HG03159 (cell line): ENCODE data around the gene MTARC1.
A peak's percentile ranks its signal among the peaks of the same experiment; 100 is the strongest.

Source experiments
- ATAC-seq: cut with Tn5 transposase; IDR thresholded peaks from one replicate; pipeline ENCODE4 v1.9.1; 2021; ENCODE audit warnings: mild to moderate bottlenecking, moderate library complexity; ENCODE audit not compliant: unreplicated experiment

MTARC1 gene

GRCh38 chr1:220803401-220804201, 16.9 kb downstream of the MTARC1 start:
- peak; percentile 60 for ATAC-seq

- no peak for ATAC-seq
These were observed 17.5 kb downstream of the MTARC1 start for GRCh38 chr1:220804202-220804586.

GRCh38 chr1:220806408-220806807, 19.7 kb downstream of the MTARC1 start:
- ATAC-seq, result no peak

GRCh38 chr1:220807726-220808125, 21.0 kb downstream of the MTARC1 start:
- ATAC-seq, result no peak

- ATAC-seq, result no peak
These were observed 21.9 kb downstream of the MTARC1 start for GRCh38 chr1:220808345-220809186.

GRCh38 chr1:220809187-220809550, 22.5 kb downstream of the MTARC1 start:
- ATAC-seq, result no peak

GRCh38 chr1:220809704-220810103, 23.0 kb downstream of the MTARC1 start:
- no peak for ATAC-seq

GRCh38 chr1:220810179-220810653, 23.5 kb downstream of the MTARC1 start:
- peak; percentile 94 for ATAC-seq

GRCh38 chr1:220810963-220811362, 24.2 kb downstream of the MTARC1 start:
- no peak for ATAC-seq

GRCh38 chr1:220811695-220812094, 25.0 kb downstream of the MTARC1 start:
- no peak for ATAC-seq

- no peak for ATAC-seq
These were observed 25.6 kb downstream of the MTARC1 start for GRCh38 chr1:220812308-220812707.

- no peak for ATAC-seq
These were observed 26.3 kb downstream of the MTARC1 start for GRCh38 chr1:220813013-220813412.

GRCh38 chr1:220815409-220815808, 28.7 kb downstream of the MTARC1 start:
- ATAC-seq, result no peak

- no peak for ATAC-seq
These were observed 31.2 kb downstream of the MTARC1 start for GRCh38 chr1:220817907-220818306.

GRCh38 chr1:220818421-220819173, 31.9 kb downstream of the MTARC1 start:
- ATAC-seq, result no peak

- no peak for ATAC-seq
These were observed 32.8 kb downstream of the MTARC1 start for GRCh38 chr1:220819467-220820026.

- no peak for ATAC-seq
These were observed 37.6 kb downstream of the MTARC1 start for GRCh38 chr1:220824031-220824989.

- no peak for ATAC-seq
These were observed 39.3 kb downstream of the MTARC1 start for GRCh38 chr1:220825819-220826551.

- no peak for ATAC-seq
These were observed 40.0 kb downstream of the MTARC1 start for GRCh38 chr1:220826729-220827128.
